ENCODE measurements around the gene SORCS2.

SORCS2 gene

DNA sequence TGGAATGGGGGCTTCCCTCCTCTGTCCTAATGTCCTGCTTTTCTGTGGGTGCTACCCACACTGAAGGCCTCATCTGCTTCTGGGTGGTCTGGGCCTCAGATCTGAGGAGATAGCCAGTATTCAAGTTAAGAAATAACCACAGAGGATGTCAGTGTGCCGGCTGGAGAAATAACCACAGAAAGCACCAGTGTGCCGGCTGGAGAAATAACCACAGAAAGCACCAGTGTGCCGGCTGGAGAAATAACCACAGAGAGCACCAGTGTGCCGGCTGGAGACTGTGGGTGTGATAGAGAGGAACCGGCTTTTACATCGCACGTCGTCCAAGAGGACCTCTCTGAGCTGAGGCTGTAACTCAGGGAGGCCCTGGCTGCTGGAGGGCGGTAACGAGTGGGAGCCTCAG is 308.1 kb downstream of the SORCS2 start:
- DNase-seq: no peak

DNA sequence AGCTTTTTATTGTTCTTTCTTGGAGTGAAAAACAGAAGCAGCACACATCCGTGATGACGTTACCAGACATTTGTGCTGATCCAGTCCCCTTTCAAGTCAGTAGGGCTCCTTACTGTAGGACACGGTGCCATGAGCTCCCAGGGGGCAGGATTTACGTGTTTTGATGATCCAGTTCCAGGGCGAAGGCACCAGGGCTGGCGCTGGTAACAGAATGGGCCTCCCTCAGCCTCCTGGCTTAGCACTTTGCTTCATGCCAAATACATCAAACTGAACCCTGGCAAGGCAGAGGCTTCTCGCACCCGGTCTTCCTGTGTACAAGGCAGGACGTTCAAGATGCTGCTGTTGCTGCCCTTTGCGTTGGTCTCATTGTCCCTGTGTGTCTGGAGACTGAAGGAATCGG is 309.0 kb downstream of the SORCS2 start:
- DNase-seq: no peak

DNA sequence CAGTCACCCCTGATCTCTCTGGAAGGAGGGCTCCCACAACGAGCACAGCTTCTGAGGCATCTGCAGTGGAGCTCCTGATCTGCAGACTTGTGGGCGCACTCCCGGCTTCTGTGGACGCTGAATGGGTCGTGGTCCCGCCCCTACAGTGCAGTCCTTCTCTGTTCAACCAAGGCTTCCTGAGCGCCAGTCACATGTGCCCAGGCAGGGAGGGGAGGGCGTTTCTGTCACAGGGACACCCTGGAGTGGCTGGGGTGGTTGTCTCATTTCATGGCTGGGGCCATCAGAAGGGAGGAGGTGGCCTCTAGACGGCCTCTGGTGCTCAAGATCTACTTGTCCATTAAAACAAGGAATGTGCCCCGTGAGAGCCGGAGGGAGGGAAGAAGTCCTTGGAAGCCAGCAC is 309.5 kb downstream of the SORCS2 start:
- no peak for DNase-seq

DNA sequence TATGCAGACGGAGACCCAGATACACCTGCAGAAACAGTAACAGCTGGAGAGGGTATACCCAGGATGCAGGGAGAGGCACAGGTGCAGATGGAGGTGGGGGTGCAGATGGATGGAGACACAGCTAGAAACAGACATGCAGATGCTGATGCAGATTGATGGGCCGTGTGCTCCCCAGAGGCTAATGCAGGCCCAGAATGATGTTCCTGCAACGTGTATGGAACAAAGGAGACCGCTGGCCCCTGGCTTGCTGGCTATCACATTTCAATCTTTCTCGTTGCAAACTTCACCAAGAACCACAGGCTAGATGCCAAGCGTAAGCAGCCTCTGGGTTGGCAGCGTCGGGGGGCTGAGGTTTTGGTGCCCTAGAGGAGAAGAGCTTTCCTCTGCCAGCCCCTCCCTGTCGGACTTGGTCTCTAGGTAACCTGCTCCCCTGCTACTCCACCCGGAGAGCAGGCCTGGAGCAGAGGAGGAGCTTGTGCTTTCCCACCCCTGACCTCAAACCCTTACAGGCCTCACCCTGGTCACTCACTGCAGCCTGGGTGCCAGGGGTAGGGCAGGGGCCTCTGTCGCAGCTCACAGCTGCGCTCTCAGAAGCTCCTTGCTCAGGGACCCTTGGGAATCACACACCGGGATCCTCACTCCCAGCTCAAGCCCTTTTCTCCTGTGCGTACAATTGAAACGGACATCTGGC is 311.4 kb downstream of the SORCS2 start:
- DNase-seq: no peak

DNA sequence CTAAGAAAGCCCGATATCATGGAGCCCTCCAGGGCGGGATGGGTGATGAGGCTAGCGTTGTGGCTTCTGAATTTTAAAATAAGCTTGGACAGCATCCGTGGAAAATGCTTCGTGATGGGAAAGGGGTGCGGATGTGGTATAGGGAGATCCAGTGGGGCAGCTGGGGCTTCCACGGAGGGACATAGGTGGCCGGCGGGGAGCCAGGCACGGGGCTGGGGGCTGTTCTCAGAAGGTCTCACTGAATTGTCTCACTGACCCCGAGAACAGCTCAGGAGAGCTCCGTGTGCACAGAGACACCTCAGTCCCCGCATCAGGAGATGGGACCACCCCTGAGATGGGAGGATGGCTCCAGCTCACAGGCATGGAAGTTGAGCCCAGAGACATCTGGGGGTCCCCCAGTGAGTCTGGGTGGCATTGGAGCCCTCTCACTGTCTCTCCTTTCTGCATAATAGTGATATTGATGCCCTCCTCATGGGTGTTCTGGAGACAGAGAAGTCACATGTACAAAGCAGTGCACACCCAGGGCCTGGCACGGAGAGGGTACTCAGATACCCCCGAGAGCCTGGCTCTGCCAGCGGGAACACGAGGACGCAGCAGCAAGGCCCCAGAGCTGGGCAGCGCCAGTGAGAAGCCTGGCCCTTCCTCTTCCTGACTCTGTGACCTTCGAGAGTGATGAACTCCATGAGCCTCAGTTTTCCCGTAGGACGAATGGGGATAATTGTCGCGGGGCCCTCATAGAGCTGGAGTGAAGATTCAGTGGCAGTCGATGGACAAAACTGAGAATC is 313.0 kb downstream of the SORCS2 start:
- DNase-seq: no peak

DNA sequence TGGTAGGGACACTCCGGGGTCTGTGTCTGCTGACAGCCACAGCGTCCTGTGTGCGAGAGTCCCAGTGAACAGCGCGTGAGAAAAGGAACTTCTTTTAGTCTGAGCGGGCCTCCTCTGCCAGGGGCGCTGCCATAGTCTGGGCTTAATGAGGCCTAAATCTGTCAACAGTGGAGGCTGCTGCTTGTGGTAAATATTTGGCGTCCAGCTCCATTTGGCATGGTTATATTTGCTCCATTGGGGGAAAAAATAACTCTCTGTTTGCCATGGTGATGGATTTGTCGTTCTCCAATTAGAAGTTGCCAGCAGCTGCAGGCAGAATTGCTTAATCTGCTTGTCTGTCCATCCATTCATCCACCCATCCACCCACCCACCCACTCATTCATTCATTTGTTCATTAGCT is 313.8 kb downstream of the SORCS2 start:
- peak; percentile 17 for DNase-seq

DNA sequence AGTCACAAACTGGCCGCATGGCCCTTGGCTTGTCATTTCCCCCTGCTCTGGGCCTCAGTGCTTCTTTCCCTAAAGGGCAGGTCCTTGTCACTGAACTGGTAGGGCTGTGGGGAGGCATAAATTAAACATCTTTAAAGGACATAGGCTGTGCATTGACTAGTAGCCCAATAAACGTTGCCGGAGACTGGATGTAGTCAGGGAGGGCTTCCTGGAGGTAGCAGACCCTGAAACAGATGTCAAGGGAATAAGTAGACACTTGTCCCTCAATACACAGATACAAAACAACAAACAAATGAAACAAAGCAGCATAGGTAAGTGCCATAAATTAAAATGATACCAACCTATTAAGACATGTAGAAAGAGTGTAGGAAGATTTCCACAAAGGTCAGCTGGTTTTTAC is 314.2 kb downstream of the SORCS2 start:
- no peak for DNase-seq

DNA sequence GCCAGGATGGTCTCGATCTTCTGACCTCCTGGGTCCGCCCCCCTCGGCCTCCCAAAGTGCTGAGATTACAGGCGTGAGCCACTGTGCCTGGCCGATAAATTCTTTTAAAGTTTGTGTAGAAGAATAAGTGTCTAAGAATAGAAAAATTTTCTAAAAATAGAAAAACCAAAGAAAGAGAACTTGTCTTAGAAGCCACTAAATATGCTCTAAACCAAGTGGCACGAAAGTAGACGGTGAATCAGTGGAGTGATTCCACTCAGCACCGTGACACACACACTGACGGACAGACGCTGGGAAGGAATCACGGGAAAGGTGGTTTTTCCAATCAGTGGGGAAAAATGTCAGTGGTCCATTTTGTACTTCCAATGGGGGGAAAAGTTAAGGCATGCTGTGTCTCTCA is 315.0 kb downstream of the SORCS2 start:
- DNase-seq: no peak

DNA sequence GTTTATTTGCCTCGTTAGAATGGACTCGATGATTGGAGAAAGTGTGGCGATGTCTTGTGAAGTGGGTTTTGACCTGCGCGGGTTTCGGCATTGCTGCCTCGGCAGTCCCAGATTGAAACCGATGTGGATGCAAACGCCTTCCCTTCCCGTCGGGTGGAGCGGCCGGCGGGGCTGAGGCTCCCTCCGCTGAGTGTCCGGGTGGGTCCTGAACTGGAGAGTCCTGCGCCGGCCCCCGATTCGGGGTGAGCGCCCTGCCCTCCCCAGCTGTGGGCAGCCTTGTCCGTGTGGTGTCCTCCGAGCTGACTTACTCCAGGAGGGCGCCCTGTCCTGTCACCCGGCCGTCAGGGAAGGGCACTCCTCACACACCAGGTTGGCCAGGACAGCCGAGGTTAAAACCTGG is 317.7 kb downstream of the SORCS2 start:
- DNase-seq: no peak

DNA sequence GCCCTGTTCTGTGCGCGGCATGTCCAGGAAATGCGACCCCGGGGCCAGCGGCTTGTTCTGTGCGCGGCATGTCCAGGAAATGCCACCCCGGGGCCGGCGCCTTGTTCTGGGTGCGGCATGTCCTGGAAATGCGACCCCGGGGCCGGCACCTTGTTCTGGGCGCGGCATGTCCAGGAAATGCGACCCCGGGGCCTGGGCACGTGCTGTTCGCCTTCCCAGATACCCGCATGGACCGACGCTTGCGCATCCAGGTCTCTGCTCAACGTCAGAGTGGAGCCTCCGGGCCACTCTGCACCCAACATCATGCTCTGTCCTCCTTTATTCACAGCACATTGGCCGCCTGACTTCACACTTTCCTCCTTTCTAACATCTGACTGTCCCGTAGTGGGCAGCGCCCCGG is 318.2 kb downstream of the SORCS2 start:
- DNase-seq: no peak

DNA sequence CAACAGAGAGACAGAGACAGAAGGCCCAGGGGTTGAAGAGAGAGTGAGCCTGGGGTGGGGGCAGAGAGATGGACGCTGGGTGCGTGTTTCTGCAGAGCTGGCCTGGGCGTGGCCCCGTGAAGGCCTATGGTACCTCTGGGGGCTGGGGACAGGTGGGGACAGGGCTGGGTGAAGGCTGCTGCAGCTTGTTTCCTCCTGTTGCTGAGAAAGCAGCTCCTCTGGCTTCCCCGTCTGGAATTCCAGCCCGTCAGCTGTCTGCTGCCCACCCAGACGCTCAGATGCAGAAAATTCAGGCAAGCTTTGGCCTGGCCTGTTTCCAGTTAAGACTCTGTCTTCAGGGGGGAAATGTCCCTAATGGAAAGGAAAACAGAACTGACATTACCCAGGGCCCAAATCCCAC is 319.2 kb downstream of the SORCS2 start:
- DNase-seq: no peak

DNA sequence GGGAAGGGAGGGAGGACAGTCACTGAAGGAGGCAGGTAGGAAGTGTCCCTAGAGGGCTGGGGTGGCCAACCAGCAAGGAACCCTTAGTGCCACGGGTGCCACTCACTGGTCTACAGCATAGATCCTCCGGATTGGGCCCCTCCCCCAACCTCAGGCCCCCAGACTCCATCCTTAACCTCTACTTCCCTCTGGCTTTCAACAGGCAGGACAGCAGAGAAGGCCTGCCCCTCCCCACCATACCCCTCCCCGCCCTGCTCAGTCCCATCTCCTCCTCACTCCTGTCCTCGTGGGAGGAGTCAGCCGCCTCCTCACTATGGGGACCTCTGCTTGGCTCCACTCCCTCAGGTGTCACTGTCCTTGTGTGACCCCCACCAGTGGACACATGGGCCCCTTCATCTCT is 320.1 kb downstream of the SORCS2 start:
- DNase-seq: no peak

DNA sequence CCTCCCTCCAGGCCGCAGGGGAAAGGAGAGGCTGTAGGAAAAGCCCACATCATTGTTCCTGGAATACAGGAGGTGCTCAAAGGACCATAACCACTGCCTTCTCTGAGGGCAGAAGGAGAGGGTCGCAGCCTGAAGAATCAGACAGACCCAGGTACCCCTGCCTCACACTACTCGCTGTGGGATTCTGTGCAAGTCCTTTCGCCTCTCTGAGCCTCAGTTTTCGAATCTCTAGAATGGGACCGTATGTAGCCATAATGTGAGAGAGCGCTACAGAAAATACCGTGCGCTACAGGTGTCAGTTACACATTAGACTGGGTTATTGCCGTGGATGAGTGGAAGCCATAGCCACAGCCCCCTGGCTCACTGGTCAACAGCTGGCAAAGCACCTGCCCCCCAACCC is 320.6 kb downstream of the SORCS2 start:
- no peak for DNase-seq

DNA sequence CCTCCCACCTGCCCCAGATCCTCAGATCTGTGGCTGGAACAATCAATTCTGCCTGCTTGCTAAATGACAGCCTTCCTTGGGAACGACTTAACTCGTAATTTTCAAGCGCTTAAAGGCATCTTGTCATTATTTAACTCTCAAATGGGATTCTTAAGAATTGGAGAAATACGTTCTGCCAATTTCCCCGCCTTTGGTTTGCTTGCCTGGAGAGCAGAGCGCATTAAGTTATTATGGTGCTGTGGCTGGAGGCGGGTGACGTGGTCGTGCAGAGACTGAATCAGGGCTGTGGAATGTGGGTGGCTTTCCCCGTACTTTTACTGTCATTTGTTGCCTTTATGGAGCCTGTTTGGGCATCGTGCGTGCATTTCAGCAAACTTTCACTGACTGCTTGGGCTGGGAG is 321.3 kb downstream of the SORCS2 start:
- DNase-seq: no peak

DNA sequence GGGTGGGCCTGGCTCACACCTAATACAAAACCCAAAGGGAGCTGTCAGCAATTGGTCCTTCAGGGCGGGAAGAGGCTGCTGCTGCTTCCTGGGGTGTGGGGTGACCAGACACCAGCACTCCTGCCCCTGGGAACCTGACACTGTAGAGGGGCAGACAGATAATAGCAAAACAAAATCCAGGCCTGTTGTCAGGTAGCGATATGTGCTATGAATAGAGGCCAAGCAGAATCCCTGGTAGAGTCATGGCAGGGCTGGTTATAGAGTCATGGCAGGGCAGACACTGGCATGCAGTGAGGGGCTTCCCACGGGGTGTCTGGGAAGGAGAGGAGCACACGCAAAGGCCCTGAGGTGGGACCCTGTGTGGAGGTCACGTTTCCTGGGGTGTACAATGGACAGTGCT is 321.9 kb downstream of the SORCS2 start:
- DNase-seq: no peak

DNA sequence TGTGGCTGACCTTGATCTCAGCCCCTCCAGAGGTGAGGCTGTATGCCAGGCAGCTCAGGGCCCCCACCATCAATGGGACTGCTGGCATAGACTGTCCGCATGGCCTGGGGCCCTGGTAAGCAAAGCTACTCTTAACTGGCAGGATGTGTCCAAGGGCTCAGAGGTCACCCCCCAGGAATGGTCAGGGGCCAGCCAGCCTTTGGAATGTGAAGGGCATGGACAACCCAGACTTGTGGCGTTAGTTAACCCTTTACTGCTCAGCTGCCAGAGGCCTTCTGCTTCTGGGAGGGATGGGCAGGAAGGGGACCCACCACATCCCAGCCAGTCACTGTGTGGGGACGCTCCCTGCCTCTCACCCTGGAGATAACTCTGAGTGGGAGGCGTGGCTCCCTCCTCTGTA is 322.5 kb downstream of the SORCS2 start:
- no peak for DNase-seq

DNA sequence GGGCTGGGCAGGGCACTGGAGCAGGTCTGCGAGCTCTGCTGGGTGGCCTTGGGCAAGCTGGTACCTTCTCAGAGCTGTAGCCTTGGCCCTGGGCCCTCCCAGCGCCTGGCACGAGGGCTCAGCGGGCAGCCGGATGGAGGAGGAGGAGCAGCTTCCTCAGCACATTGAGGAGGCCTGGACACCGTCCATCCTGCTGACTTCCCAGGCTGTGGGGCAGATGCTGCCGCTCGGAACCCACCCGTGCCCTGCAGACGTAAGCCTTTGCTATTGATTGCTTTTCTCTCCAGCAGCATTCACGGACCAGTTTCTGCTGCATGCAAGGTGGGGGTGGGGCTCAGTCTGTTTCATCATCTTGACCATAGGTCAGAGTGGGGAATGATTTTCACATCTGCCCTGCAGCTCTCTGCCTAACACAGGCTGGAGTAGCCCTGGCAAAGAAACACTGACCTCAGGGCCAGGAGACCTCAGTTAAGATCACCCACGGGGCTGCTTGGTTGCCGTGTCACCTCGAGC is 323.1 kb downstream of the SORCS2 start:
- DNase-seq: no peak

DNA sequence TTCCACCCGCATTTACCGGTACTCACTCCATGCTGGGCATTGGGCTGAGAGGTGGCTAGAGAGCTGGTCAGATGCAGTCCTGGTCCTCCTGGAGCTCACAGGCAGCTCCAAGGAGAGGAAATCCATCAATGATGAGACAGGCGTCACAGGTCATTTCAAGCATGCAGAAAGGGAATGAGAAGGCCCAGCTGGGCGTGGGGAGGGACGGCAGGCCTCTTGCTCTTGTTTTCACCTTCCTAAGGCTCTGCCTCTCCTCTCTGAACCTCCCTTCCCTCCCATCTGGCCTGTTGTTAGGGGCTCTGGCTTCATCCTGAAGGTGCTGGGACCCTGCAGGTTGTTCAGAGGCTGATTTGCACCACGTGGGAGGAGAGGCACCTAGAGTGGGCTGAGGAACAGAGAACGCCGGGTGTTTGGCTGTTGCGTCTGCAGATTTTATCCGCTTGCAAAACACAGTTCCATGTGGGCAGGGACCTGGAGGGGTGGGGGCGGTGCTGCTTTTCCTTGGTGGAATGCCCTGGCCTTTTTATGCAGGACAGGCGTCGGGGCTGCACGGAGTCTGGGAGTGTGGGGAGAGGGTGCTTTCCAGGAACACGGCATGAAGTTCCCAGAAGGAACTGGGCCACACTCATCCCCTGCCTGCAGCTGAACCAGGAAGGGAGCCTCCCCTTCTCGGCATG is 323.9 kb downstream of the SORCS2 start:
- no peak for DNase-seq

DNA sequence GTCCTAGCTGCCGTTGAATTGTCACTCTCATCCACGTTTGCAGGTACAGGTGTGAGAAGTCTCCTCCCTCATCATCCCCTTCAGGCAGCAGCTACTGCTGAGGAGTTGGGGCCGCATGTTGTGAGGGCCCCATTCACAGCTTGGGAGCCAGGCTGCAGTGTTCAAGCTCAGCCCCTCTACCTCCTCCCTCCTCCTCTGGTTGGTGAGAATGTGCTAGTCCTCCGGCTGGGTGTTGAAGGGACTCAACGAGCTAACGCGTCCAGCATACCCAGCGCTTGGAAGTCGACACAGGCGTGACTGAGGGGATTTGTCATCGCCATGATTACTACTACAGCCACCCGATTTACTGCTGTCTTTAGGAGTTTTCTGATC is 324.4 kb downstream of the SORCS2 start:
- no peak for DNase-seq

DNA sequence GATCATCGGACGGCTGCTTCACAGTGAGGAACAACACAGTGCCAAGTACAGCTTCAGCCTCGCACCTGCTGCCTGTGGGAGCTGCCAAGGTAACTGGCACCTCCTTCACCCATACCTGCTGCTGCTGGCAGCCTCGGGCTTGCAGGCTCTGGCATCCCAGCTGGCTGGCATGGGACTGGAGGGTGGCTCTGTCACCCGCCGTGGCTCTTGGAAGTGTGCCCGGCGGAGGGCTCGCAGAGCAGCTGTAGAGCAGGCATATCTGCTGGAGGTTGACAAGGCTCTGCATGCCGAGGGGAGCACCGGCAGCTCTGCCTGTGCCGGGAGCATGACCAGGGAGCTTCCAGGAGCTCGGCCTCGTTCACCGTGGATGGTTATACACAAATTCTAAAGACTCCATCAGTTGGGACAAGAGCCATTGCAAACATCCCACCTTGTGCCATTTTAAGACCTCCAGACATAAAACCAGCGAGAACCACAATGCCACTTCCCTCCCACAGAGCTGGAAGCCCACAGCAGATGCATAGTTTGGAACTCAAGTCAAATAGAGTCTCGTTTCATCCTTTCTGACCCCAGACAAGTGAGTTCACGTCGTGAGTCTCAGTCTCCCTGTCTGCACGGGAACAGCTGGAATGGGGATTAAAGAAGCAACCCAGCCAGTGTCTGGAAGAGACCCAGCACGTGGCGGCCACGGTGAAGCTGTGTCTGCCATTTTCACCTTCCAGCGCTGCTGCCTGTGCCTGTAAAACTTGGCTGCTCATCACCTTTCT is 326.7 kb downstream of the SORCS2 start:
- DNase-seq: peak; percentile 78

DNA sequence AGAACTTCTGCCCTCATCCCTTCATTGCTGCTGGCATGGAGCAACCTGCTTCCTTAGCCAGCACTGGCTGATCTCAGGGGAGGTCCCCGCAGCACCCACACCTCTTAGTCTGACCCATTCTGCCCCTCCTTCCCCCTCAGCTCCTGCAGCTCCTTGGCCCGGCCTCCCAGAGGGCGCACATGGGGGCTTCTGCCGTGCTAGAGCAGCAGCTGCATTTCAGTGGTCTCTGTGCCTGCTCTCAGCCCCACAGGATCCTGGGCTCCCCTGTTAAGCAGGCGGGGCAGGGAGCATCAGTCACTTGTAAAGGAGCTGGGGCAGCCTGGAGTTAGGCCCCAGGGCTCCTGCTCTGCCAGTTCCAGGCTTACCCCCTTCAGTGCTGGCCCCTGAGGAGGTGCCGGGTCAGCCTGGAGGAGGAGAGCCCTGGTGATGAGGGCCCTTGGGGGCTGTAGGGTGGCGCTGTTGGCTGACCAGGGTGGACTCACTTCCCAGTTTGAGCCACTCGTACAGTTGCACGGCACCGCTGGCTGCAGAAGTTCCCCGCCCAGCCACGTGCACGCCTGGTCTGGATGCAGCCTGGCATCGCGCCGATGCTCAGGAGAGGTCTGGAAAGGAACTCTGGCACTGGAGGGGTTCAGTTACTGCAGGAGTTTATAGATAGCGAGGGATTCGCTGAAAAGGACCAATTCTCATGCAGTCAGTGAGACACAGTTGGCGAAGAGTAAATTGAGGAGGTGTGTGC is 327.5 kb downstream of the SORCS2 start:
- no peak for DNase-seq

DNA sequence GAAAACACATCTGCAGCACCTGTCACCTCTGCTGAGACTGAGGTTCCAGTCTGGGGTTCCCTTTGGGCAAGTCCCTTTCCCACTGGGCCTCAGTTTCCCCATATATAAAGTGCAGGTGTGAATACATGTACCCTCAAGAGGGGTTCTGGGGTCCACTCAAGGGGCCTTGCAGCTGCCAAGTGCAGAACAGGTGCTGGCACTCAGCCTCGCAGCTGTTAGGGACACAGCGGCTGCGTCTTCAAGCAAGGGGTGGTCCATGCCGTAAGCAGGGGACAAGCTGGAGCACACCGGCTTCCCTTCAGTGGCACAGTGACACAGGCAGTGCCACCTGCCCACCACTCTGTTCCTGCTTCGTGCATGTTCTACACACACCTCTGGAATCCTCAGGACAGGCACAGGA is 329.3 kb downstream of the SORCS2 start:
- DNase-seq: no peak

Measured in NCI-H1694 treated with DMSO at 0.1 percent for 48 hours (cell line).